Thymus (tissue), 11 donors: ENCODE data around the gene LRIF1. TPM values are rescaled to one million over a fixed set of nuclear protein-coding genes. Genes with fewer than 3 reads are reported as not detected.
"Not testable (repeated sequence)": the region's sequence is repeated elsewhere in the genome, so short reads cannot be mapped to it uniquely, and the experiment has no call there.

Experiments used
- DNase-seq, 9 donors: peaks; one replicate each; pipeline ENCODE4 v3.0.0-alpha.2; 2013; ENCODE audit warnings: low spot score in 9 of 9, low read depth in 6 of 9, missing footprints in 1 of 9
- H3K27ac ChIP-seq, 2 donors: one replicate each; pipeline ENCODE4 v1.5.1; 2013; ENCODE audit warnings: control low read depth in 1 of 2, low read depth in 1 of 2, low read length in 1 of 2, mild to moderate bottlenecking in 1 of 2, moderate library complexity in 1 of 2
- H3K27me3 ChIP-seq, 2 donors: one replicate each; pipeline ENCODE4 v1.5.1; 2013; ENCODE audit warnings: low read length in 1 of 2; ENCODE audit not compliant: control insufficient read depth in 2 of 2, insufficient read depth in 1 of 2
- H3K36me3 ChIP-seq, 2 donors: one replicate each; pipeline ENCODE4 v1.5.1; 2013; ENCODE audit warnings: low read length in 1 of 2, mild to moderate bottlenecking in 1 of 2, moderate library complexity in 1 of 2; ENCODE audit not compliant: control insufficient read depth in 2 of 2, insufficient read depth in 2 of 2
- H3K4me1 ChIP-seq, 2 donors: one replicate each; pipeline ENCODE4 v1.5.1; 2013; ENCODE audit warnings: low read length in 2 of 2; ENCODE audit not compliant: control insufficient read depth in 2 of 2, insufficient read depth in 2 of 2
- H3K4me3 ChIP-seq, 2 donors: one replicate each; pipeline ENCODE4 v1.5.1; 2013; ENCODE audit warnings: low read length in 2 of 2, control low read depth in 1 of 2, mild to moderate bottlenecking in 1 of 2
- H3K9me3 ChIP-seq, 2 donors: one replicate each; pipeline ENCODE4 v1.5.1; 2013; ENCODE audit warnings: low read length in 1 of 2, mild to moderate bottlenecking in 1 of 2; ENCODE audit not compliant: control insufficient read depth in 2 of 2, insufficient read depth in 1 of 2
- WGBS: extraction: QIAGEN DNeasy Blood & Tissue Kit; methylation state at CpG from one replicate; pipeline ENCODE4 v1.1.7; 2013; 5-methylcytosine and 5-hydroxymethylcytosine counted together
- polyA plus RNA-seq: library from polyadenylated mRNA; stranded (reverse); fragments of 200-250 nt; gene quantifications from one replicate; pipeline ENCODE4 v1.2.3, GENCODE V29; 2013
- total RNA-seq: library from RNA; stranded (reverse); fragments of 120-200 nt; gene quantifications from one replicate; pipeline ENCODE4 v1.2.4, GENCODE V29; 2013
- donor health status: healthy.

LRIF1 gene
- total and polyA plus RNA-seq, 2 donors, result 17.6 to 32.8 TPM

DNA sequence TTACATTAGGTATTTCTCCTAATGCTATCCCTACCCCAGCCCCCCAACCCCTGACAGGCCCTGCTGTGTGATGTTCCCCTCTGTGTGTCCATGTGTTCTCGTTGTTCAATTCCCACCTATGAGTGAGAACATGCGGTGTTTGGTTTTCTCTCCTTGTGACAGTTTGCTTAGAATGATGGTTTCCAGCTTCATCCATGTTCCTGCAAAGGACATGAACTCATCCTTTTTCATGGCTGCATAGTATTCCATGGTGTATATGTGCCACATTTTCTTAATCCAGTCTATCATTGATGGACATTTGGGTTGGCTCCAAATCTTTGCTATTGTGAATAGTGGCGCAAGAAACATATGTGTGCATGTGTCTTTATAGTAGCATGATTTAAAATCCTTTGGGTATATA, 32.6 kb downstream of the LRIF1 start:
- over 99% methylated on average over 3 of the region's 3 CpGs for WGBS
- H3K9me3 ChIP-seq, result not testable (repeated sequence)

DNA sequence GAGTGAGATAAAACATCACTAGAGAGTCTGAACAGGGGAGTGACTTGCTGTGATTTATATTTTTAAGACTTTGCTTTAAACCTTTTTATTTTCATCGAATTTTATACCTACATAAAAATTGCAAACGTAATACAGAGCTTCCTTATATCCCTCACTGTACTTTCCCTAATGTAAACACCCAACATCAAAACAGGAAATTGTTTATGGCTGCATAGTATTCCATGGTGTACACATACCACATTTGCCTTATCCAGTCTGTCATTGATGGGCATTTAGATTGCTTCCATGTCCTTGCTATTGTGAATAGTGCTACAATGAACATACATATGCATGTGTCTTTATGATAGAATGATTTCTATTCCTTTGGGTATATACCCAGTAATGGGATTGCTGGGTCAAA, 34.8 kb downstream of the LRIF1 start:
- H3K4me3 ChIP-seq, result no peak overlapping the region
- H3K36me3 ChIP-seq, result no peaks in the 10 kb centered on the region
- H3K27me3 ChIP-seq, result no peaks in the 10 kb centered on the region
- H3K9me3 ChIP-seq, result no peaks in the 10 kb centered on the region
- H3K27ac ChIP-seq, result no peak overlapping the region
- 90% methylated on average over 2 of the region's 2 CpGs for WGBS
- DNase-seq, result no peak
- H3K4me1 ChIP-seq, result no peaks in the 10 kb centered on the region

More for the DNA sequence above, 32.6 kb downstream of the LRIF1 start:
- H3K27ac ChIP-seq, H3K4me1 ChIP-seq, DNase-seq, H3K4me3 ChIP-seq, H3K27me3 ChIP-seq, H3K36me3 ChIP-seq: not testable (repeated sequence)

DNA sequence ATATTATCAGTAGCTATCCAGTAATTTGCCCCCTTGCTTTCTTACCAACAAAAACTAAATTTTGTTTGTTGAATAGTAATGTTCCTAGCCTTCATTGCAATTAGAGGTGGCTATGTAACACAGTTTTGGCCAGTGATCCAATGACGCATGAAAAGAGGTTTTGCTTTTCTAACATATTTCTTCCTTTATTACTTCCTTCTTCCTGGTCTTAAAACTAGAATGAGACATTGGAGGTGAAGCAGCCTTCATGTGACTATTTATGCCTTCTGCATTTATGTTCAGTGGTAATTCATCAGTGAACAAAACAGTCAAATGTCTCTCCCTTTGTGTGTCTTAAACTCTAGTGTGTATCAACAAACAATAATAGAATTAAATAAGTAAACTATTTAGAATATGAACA, 35.5 kb downstream of the LRIF1 start:
- H3K9me3 ChIP-seq, result no peaks in the 10 kb centered on the region
- no peak for DNase-seq
- no peak overlapping the region for H3K27ac ChIP-seq
- no peaks in the 10 kb centered on the region for H3K36me3 ChIP-seq
- H3K4me1 ChIP-seq, result no peaks in the 10 kb centered on the region
- no peak overlapping the region for H3K4me3 ChIP-seq
- no peaks in the 10 kb centered on the region for H3K27me3 ChIP-seq
- 89% methylated on average over 1 of the region's 1 CpG for WGBS

DNA sequence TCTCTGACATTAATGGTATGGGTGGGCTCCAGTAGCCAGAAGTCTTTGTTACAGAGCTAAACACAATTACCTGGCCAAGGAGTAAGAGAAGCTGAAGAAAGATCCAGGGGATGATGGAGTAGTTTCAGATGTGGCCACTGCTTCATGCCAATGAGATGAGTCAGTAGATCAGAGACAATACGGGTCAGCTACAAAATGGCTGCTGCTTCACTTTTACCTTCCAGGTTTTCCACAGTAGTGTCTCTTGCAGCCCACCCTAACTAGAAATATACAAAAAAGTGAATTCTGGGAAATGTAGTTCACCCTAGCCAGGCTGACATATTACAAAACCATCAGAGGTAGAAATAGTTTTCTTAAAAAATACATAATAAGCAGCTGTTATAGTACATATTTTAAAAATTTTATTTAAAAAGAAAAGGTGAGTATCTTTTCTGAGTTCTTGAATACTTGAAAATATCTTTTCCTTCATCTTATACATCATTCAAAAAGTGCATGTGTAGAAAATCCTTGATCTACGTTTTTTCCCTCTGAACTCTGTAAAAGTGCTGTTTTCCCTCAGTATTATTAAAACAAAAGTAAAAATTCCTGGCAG, 36.1 kb downstream of the LRIF1 start:
- DNase-seq, result no peak
- Histone ChIP-seq H3K36me3 (no peaks in the 10 kb centered on the region), H3K27me3 (no peaks in the 10 kb centered on the region), H3K27ac (no peak overlapping the region), H3K4me1 (no peaks in the 10 kb centered on the region), H3K9me3 (no peaks in the 10 kb centered on the region), H3K4me3 (no peak overlapping the region)
- WGBS, result 96% methylated on average over 2 of the region's 2 CpGs

DNA sequence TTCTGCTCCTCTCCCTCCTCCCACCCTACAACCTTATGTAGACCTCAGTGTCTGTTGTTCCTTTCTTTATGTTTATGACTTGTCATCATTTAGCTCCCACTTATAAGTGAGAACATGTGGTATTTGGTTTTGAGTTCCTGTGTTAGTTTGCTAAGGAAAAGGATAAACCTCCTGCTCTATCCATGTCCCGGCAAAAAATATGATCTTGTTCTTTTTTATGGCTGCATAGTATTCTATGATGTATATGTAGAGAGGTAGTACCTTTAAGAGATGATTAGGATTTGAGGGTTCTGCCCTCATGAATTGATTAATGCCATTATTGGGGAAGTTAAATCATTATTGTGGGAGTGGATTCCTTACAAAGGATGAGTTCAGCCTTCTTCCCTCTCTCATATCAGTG, 41.8 kb downstream of the LRIF1 start:
- H3K36me3 ChIP-seq, result no peaks in the 10 kb centered on the region

DNA sequence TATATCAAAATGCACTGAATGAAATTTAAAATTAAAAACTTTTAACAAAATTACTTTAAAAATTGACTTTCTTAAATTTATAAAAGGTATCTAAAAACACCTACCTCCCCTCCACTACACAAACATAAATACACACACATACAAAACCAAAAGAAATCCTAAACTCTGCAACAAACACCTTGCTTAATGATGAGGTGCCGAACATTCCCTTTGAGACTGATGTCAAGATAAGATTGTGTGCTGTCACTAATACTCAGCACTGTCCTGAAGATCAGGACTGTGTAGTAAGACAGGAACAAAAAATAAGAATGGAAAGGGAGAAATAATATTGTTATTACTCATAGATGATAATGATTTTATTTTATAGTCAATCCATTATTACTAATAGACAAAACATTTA, 45.7 kb downstream of the LRIF1 start:
- no peak overlapping the region for H3K4me3 ChIP-seq
- no peak overlapping the region for H3K27ac ChIP-seq
- DNase-seq, result no peak
- no peaks in the 10 kb centered on the region for H3K9me3 ChIP-seq
- H3K27me3 ChIP-seq, result no peaks in the 10 kb centered on the region
- no peaks in the 10 kb centered on the region for H3K36me3 ChIP-seq
- peaks cover 0 to 2% of the 10 kb centered on the region in 2 donors for H3K4me1 ChIP-seq
- 94% methylated on average over 1 of the region's 1 CpG for WGBS

More for the DNA sequence above, 41.8 kb downstream of the LRIF1 start:
- no peak for DNase-seq
- Histone ChIP-seq H3K27ac (no peak overlapping the region), H3K27me3 (no peaks in the 10 kb centered on the region), H3K9me3 (no peaks in the 10 kb centered on the region), H3K4me3 (no peak overlapping the region), H3K4me1 (peaks cover 0 to under 1% of the 10 kb centered on the region in 2 donors)
- 99% methylated on average over 1 of the region's 1 CpG for WGBS

DNA sequence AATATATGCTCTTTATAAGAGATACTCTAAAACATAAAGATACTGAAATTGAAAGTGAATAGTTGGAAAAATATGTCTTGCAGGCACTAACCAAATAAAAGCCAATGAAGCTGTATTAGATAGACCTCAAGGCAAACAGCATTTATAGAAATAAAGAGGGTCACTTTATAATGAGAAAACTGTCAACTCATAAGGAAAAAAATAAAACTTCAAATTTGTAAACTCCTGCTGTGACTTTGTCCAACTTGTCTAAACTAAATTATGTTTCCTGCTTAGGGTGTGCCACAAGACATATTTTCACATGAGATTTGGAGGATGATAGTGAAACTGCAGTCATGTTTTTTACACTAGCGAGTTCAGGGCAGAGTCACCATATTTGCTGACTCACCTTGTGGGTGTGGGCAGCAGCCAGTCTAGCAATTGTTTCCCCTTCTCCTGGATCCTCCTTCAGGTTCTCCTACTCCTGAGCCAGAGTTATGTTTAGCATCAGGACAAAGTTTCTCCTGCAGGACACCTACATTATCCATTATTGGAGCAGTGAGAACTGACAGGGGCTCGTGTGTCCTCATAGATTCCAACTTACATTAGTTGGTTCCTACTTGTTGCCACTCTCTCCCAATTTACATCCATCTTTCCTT, 46.9 kb downstream of the LRIF1 start:
- DNase-seq, result peak in 2 of 9 donors; percentile 35 to 58
- Histone ChIP-seq H3K4me3 (no peak overlapping the region), H3K4me1 (peaks cover 0 to 2% of the 10 kb centered on the region in 2 donors), H3K27me3 (no peaks in the 10 kb centered on the region), H3K36me3 (no peaks in the 10 kb centered on the region), H3K9me3 (no peaks in the 10 kb centered on the region), H3K27ac (no peak overlapping the region)
- WGBS, result 9% methylated on average over 2 of the region's 2 CpGs

DNA sequence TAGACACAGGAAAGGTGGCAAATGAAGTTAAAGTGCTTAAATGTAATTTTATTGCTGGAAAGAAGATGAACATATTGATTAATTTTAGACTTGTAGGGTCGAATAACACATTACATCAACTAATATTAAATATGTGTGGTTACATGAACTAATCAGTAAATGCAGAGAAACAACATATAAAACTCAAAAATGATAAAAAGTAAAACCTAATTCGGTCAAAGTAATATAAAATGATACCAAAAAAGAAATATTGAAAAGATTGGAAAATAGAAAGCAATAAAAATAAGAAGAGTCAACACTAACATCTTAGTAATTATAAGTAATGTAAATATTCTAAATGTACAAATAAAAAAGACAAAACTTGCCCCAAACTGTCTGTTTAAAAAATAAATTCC, 47.5 kb downstream of the LRIF1 start:
- no peak for DNase-seq
- H3K27ac ChIP-seq, result no peak overlapping the region
- H3K9me3 ChIP-seq, result no peaks in the 10 kb centered on the region
- 93% methylated on average over 2 of the region's 2 CpGs for WGBS
- peaks cover 0 to 2% of the 10 kb centered on the region in 2 donors for H3K4me1 ChIP-seq
- no peaks in the 10 kb centered on the region for H3K36me3 ChIP-seq
- no peak overlapping the region for H3K4me3 ChIP-seq
- no peaks in the 10 kb centered on the region for H3K27me3 ChIP-seq

DNA sequence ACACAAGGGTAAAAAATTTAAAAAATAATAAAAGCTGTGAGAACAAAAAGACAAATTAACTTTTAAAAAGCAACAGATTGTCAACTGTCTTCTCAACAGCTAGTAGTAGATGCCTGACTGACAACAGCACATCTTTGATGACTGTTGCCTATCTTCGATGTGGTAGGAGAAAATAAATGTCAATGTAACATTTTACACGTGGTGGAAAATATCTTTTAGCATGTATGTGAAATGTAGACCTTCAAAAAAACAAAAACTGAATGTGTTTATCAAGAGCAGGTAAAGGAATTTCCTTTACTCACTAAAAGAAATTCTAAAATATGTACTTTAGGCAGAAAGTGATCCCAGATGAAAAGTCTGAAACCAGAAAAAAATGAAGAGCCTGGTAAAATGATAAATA, 47.9 kb downstream of the LRIF1 start:
- Histone ChIP-seq H3K9me3 (no peaks in the 10 kb centered on the region), H3K4me3 (no peak overlapping the region), H3K27ac (no peak overlapping the region), H3K27me3 (no peaks in the 10 kb centered on the region), H3K36me3 (no peaks in the 10 kb centered on the region), H3K4me1 (peaks cover 0 to 2% of the 10 kb centered on the region in 2 donors)
- WGBS, result 90% methylated on average over 2 of the region's 2 CpGs
- DNase-seq, result no peak
